SU-DHL-6 (cell line): Measurements from ENCODE around the gene RAB33A.

Experiments used
- EZH2phosphoT487 ChIP-seq: fragments of 200-600 bp; sonication (generic), shearing (Covaris generic); conservative IDR thresholded peaks from 2 replicates; pipeline ENCODE4 v1.6.1; 2018; ENCODE audit warnings: mild to moderate bottlenecking, antibody characterized with exemption, low read length, moderate library complexity, mixed read lengths
- TF ChIP-seq, protein P1 (sequence below): fragments of 200-600 bp; sonication (generic); IDR thresholded peaks from one replicate; pipeline ENCODE4 v1.5.1; 2017; ENCODE audit warnings: antibody characterized with exemption, mild to moderate bottlenecking, low read length, moderate library complexity; ENCODE audit not compliant: insufficient read depth, poor library complexity, severe bottlenecking

- TF ChIP-seq, protein P1, sequence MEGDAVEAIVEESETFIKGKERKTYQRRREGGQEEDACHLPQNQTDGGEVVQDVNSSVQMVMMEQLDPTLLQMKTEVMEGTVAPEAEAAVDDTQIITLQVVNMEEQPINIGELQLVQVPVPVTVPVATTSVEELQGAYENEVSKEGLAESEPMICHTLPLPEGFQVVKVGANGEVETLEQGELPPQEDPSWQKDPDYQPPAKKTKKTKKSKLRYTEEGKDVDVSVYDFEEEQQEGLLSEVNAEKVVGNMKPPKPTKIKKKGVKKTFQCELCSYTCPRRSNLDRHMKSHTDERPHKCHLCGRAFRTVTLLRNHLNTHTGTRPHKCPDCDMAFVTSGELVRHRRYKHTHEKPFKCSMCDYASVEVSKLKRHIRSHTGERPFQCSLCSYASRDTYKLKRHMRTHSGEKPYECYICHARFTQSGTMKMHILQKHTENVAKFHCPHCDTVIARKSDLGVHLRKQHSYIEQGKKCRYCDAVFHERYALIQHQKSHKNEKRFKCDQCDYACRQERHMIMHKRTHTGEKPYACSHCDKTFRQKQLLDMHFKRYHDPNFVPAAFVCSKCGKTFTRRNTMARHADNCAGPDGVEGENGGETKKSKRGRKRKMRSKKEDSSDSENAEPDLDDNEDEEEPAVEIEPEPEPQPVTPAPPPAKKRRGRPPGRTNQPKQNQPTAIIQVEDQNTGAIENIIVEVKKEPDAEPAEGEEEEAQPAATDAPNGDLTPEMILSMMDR, result no peak
- TF ChIP-seq EZH2phosphoT487, result no peak
Observed at GRCh38 chrX:130125091-130125874, 46.5 kb upstream of the RAB33A start.
